Activated T-cell treated with anti-CD3 and anti-CD28 coated beads, Interleukin-2, amount 50 U/mL, for 24 hours (primary cell): ENCODE data around the gene MET.

Experiments
- DNase-seq: peaks from one replicate; pipeline ENCODE4 v3.0.0-alpha.2; 2020
- H3K27ac Mint-ChIP-seq: 2 replicates; pipeline ENCODE4 v1.8.0; 2020; ENCODE audit warnings: mild to moderate bottlenecking, mixed read lengths
- H3K27me3 Mint-ChIP-seq: 2 replicates; pipeline ENCODE4 v1.8.0; 2020; ENCODE audit warnings: mixed read lengths
- H3K36me3 Mint-ChIP-seq: 2 replicates; pipeline ENCODE4 v1.8.0; 2020; ENCODE audit warnings: low read depth, mixed read lengths
- H3K4me1 Mint-ChIP-seq: 2 replicates; pipeline ENCODE4 v1.8.0; 2020; ENCODE audit warnings: low read depth, mixed read lengths
- H3K4me3 Mint-ChIP-seq: 2 replicates; pipeline ENCODE4 v1.8.0; 2020; ENCODE audit warnings: mild to moderate bottlenecking, moderate library complexity, mixed read lengths
- H3K9me3 Mint-ChIP-seq: 2 replicates; pipeline ENCODE4 v1.8.0; 2020; ENCODE audit warnings: mixed read lengths

The MET gene

GRCh38 chr7:116674508-116675173 is 2.6 kb downstream of the MET start:
- no peak for DNase-seq
- H3K9me3 Mint-ChIP-seq = no peaks in the 10 kb centered on the region
- H3K36me3 Mint-ChIP-seq = no peaks in the 10 kb centered on the region
- H3K4me1 Mint-ChIP-seq = peaks cover 17% of the 10 kb centered on the region
- H3K4me3 Mint-ChIP-seq = no peak overlapping the region
- peaks cover 62% of the 10 kb centered on the region for H3K27me3 Mint-ChIP-seq
- peak overlapping the region; percentile 6 for H3K27ac Mint-ChIP-seq

GRCh38 chr7:116675812-116676355 is 3.9 kb downstream of the MET start:
- peaks cover 20% of the 10 kb centered on the region for H3K4me1 Mint-ChIP-seq
- no peak for DNase-seq
- H3K27me3 Mint-ChIP-seq = peaks cover 55% of the 10 kb centered on the region
- H3K27ac Mint-ChIP-seq = no peak overlapping the region
- H3K4me3 Mint-ChIP-seq = no peak overlapping the region
- H3K9me3 Mint-ChIP-seq = no peaks in the 10 kb centered on the region
- H3K36me3 Mint-ChIP-seq = no peaks in the 10 kb centered on the region

GRCh38 chr7:116678780-116679179 is 6.8 kb downstream of the MET start:
- Mint-ChIP-seq H3K4me3 (no peak overlapping the region), H3K36me3 (no peaks in the 10 kb centered on the region)
- no peak for DNase-seq

GRCh38 chr7:116679500-116679899 is 7.5 kb downstream of the MET start:
- Mint-ChIP-seq H3K27me3 (peaks cover 39% of the 10 kb centered on the region), H3K27ac (no peak overlapping the region), H3K36me3 (no peaks in the 10 kb centered on the region), H3K9me3 (no peaks in the 10 kb centered on the region), H3K4me3 (no peak overlapping the region), H3K4me1 (peaks cover 5% of the 10 kb centered on the region)
- no peak for DNase-seq

More at GRCh38 chr7:116678780-116679179, 6.8 kb downstream of the MET start:
- H3K27ac Mint-ChIP-seq = no peak overlapping the region
- peaks cover 38% of the 10 kb centered on the region for H3K27me3 Mint-ChIP-seq
- H3K4me1 Mint-ChIP-seq = peaks cover 5% of the 10 kb centered on the region
- no peaks in the 10 kb centered on the region for H3K9me3 Mint-ChIP-seq

- peaks cover 37% of the 10 kb centered on the region for H3K27me3 Mint-ChIP-seq
- H3K9me3 Mint-ChIP-seq = no peaks in the 10 kb centered on the region
- H3K36me3 Mint-ChIP-seq = no peaks in the 10 kb centered on the region
- no peak overlapping the region for H3K4me3 Mint-ChIP-seq
- H3K4me1 Mint-ChIP-seq = peaks cover 5% of the 10 kb centered on the region
- no peak for DNase-seq
- no peak overlapping the region for H3K27ac Mint-ChIP-seq
Measured at GRCh38 chr7:116683786-116684185, 11.8 kb downstream of the MET start.

- Mint-ChIP-seq H3K27me3 (peaks cover 40% of the 10 kb centered on the region), H3K4me3 (no peak overlapping the region), H3K4me1 (no peaks in the 10 kb centered on the region), H3K36me3 (no peaks in the 10 kb centered on the region), H3K27ac (no peak overlapping the region), H3K9me3 (no peaks in the 10 kb centered on the region)
- DNase-seq = no peak
Measured at GRCh38 chr7:116686033-116686432, 14.0 kb downstream of the MET start.

GRCh38 chr7:116686812-116687419 is 14.9 kb downstream of the MET start:
- Mint-ChIP-seq H3K4me1 (no peaks in the 10 kb centered on the region), H3K9me3 (no peaks in the 10 kb centered on the region), H3K27ac (no peak overlapping the region), H3K4me3 (no peak overlapping the region), H3K36me3 (no peaks in the 10 kb centered on the region), H3K27me3 (peaks cover 40% of the 10 kb centered on the region)
- DNase-seq = no peak

GRCh38 chr7:116687801-116688201 is 15.8 kb downstream of the MET start:
- H3K27me3 Mint-ChIP-seq = peaks cover 40% of the 10 kb centered on the region
- H3K9me3 Mint-ChIP-seq = no peaks in the 10 kb centered on the region
- H3K36me3 Mint-ChIP-seq = no peaks in the 10 kb centered on the region
- H3K27ac Mint-ChIP-seq = no peak overlapping the region
- H3K4me1 Mint-ChIP-seq = no peaks in the 10 kb centered on the region
- no peak overlapping the region for H3K4me3 Mint-ChIP-seq
- no peak for DNase-seq

- no peak overlapping the region for H3K27ac Mint-ChIP-seq
- H3K9me3 Mint-ChIP-seq = no peaks in the 10 kb centered on the region
- DNase-seq = no peak
- H3K27me3 Mint-ChIP-seq = peaks cover 23% of the 10 kb centered on the region
- H3K4me3 Mint-ChIP-seq = no peak overlapping the region
- no peaks in the 10 kb centered on the region for H3K36me3 Mint-ChIP-seq
- no peaks in the 10 kb centered on the region for H3K4me1 Mint-ChIP-seq
Measured at GRCh38 chr7:116689790-116690259, 17.8 kb downstream of the MET start.

GRCh38 chr7:116691664-116692063 is 19.7 kb downstream of the MET start:
- no peaks in the 10 kb centered on the region for H3K4me1 Mint-ChIP-seq
- no peaks in the 10 kb centered on the region for H3K9me3 Mint-ChIP-seq
- H3K27me3 Mint-ChIP-seq = peaks cover 12% of the 10 kb centered on the region
- H3K4me3 Mint-ChIP-seq = no peak overlapping the region
- no peak overlapping the region for H3K27ac Mint-ChIP-seq
- no peak for DNase-seq
- no peaks in the 10 kb centered on the region for H3K36me3 Mint-ChIP-seq

GRCh38 chr7:116692401-116693308 is 20.7 kb downstream of the MET start:
- Mint-ChIP-seq H3K4me3 (no peak overlapping the region), H3K4me1 (no peaks in the 10 kb centered on the region), H3K27ac (no peak overlapping the region), H3K27me3 (peaks cover 14% of the 10 kb centered on the region), H3K9me3 (no peaks in the 10 kb centered on the region), H3K36me3 (no peaks in the 10 kb centered on the region)
- DNase-seq = no peak

GRCh38 chr7:116696707-116697106 is 24.7 kb downstream of the MET start:
- H3K36me3 Mint-ChIP-seq = no peaks in the 10 kb centered on the region
- DNase-seq = no peak
- H3K4me1 Mint-ChIP-seq = no peaks in the 10 kb centered on the region
- H3K4me3 Mint-ChIP-seq = no peak overlapping the region
- no peaks in the 10 kb centered on the region for H3K9me3 Mint-ChIP-seq
- peaks cover 17% of the 10 kb centered on the region for H3K27me3 Mint-ChIP-seq
- no peak overlapping the region for H3K27ac Mint-ChIP-seq

- no peak overlapping the region for H3K27ac Mint-ChIP-seq
- H3K36me3 Mint-ChIP-seq = no peaks in the 10 kb centered on the region
- no peaks in the 10 kb centered on the region for H3K4me1 Mint-ChIP-seq
- H3K27me3 Mint-ChIP-seq = peaks cover 17% of the 10 kb centered on the region
- no peak for DNase-seq
- no peak overlapping the region for H3K4me3 Mint-ChIP-seq
- H3K9me3 Mint-ChIP-seq = no peaks in the 10 kb centered on the region
Measured at GRCh38 chr7:116697152-116697551, 25.2 kb downstream of the MET start.

- Mint-ChIP-seq H3K4me3 (no peak overlapping the region), H3K9me3 (no peaks in the 10 kb centered on the region), H3K4me1 (no peaks in the 10 kb centered on the region), H3K27me3 (peaks cover 18% of the 10 kb centered on the region), H3K36me3 (no peaks in the 10 kb centered on the region), H3K27ac (no peak overlapping the region)
- no peak for DNase-seq
Measured at GRCh38 chr7:116697761-116698160, 25.8 kb downstream of the MET start.
